ENCODE results near the gene MTCP1. TPM values are rescaled to one million over a fixed set of nuclear protein-coding genes. Genes with fewer than 3 reads are reported as not detected.

MTCP1 gene
- total and polyA plus RNA-seq, 2 of the 8 experiments (the other 6 are each of a cell fraction or from before 2014, with no cell fraction given), result 1.2 to 12.3 TPM

DNA sequence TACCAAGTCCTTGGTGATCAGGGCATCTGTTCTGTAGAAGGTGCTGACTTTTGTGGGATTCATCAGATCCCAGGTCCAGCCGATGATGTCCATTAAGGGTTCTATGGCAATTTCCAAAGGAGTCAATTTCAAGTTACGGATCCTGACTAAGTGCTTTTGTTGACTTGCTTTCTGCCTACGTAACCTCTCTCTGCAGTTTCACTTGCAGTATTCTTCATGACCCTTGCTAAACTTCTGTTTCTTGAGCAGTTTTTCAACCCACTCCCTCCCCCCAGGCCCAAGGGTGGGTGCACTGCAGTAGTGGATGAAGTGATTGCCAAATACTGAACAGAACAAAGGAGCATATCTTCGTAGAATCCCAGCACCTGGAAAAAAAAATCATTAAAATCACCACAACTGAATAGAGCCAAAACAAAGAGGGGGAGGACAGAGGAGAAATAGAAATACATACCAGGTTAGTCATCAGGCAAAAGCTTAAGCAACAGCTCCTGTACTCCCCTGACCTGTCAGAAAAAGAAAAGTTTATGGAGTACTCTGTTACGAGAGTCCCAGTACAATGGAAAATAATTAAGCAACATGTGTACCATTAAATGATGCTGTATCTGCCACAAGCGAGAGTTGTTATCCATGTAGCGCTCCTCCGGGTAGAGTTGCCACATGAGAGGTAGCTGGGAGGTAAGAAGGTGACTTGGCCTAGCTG, 5.8 kb downstream of the MTCP1 start:
- H3K56ac ChIP-seq (replicated peaks; ENCODE audit: insufficient read length, low read depth, low read length), result no peak overlapping the region
- H2BK5ac ChIP-seq (ENCODE audit: low read depth, low read length), result no peak overlapping the region
- H4K20me1 ChIP-seq (replicated peaks in 1 of 2; ENCODE audit: control insufficient read depth in 1 of 2, insufficient read depth in 2 of 2, low read length in 2 of 2), result no peaks in the 10 kb centered on the region
- peaks cover 0 to 7% of the 10 kb centered on the region in 2 experiments; a peak in 1 of 4 replicates for H3K79me2 ChIP-seq (ENCODE audit: control insufficient read depth in 1 of 2, insufficient read depth in 2 of 2, low read length in 2 of 2)
- no peak overlapping the region for H2AFZ ChIP-seq (ENCODE audit: low read length)
- H3K4ac ChIP-seq (replicated peaks; ENCODE audit: insufficient read length, low read depth, low read length), result no peak overlapping the region
- no peaks in the 10 kb centered on the region for H3K79me1 ChIP-seq (ENCODE audit: low read depth, low read length)
- H3K18ac ChIP-seq (ENCODE audit: extremely low read depth, low read length), result no peak overlapping the region
- no peak overlapping the region for H2BK120ac ChIP-seq (replicated peaks; ENCODE audit: low read depth, low read length)
- DNase-seq (ENCODE audit: low read depth in 1 of 2, low spot score in 2 of 2) (no peak), FAIRE-seq (no peak)
- H3K27me3 ChIP-seq (replicated peaks in 1 of 4; ENCODE audit: control insufficient read depth in 3 of 4, extremely low read depth in 1 of 4, insufficient read depth in 3 of 4, low read length in 3 of 4), result no peaks in the 10 kb centered on the region
- no peak overlapping the region for H3K14ac ChIP-seq (ENCODE audit: insufficient read length)
- no peaks in the 10 kb centered on the region for H3K9me3 ChIP-seq (ENCODE audit: insufficient read depth in 2 of 2, low read depth in 1 of 2, low read length in 1 of 2)
- WGBS, 2 experiments (ENCODE audit: extremely low coverage in 1 of 2, insufficient coverage in 1 of 2, insufficient read length in 1 of 2, insufficient replicate concordance in 2 of 2, low coverage in 1 of 2, low lambda C conversion rate in 2 of 2, missing lambda C conversion rate in 1 of 2), result 92% methylated on average over 8 of the region's 8 CpGs; no CpG with 5 or more reads in 1 of the 2 experiments
- H3K9ac ChIP-seq (replicated peaks in 1 of 4; ENCODE audit: extremely low read depth in 1 of 4, low read depth in 3 of 4, low read length in 3 of 4), result no peak overlapping the region
- no peak overlapping the region for H3K4me3 ChIP-seq (ENCODE audit: extremely low read depth in 1 of 4, insufficient read depth in 2 of 4, low read depth in 3 of 4, low read length in 4 of 4)
- H2BK20ac ChIP-seq (ENCODE audit: low read length), result no peak overlapping the region
- H3K23me2 ChIP-seq (ENCODE audit: low read depth, low read length), result 0 out of 2 replicates have a peak, but pooled peaks cover 2% of the 10 kb centered on the region
- TF ChIP-seq CHD1 (IDR thresholded peaks at IDR 0.05; ENCODE audit: low read depth, low read length) (no peak), BRCA1 (IDR thresholded peaks at IDR 0.05; ENCODE audit: low read depth, low read length) (no peak), SUZ12 (IDR thresholded peaks at IDR 0.05; ENCODE audit: low read length) (no peak), CREB1 (IDR thresholded peaks at IDR 0.05) (no peak), SIRT6 (IDR thresholded peaks at IDR 0.05; ENCODE audit: low read length) (no peak), KDM4A (IDR thresholded peaks at IDR 0.05; ENCODE audit: low read depth, low read length, severe bottlenecking) (no peak)
- TF ChIP-seq, protein P1, sequence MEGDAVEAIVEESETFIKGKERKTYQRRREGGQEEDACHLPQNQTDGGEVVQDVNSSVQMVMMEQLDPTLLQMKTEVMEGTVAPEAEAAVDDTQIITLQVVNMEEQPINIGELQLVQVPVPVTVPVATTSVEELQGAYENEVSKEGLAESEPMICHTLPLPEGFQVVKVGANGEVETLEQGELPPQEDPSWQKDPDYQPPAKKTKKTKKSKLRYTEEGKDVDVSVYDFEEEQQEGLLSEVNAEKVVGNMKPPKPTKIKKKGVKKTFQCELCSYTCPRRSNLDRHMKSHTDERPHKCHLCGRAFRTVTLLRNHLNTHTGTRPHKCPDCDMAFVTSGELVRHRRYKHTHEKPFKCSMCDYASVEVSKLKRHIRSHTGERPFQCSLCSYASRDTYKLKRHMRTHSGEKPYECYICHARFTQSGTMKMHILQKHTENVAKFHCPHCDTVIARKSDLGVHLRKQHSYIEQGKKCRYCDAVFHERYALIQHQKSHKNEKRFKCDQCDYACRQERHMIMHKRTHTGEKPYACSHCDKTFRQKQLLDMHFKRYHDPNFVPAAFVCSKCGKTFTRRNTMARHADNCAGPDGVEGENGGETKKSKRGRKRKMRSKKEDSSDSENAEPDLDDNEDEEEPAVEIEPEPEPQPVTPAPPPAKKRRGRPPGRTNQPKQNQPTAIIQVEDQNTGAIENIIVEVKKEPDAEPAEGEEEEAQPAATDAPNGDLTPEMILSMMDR (IDR thresholded peaks at IDR 0.05; ENCODE audit: control extremely low read depth in 1 of 3, insufficient read depth in 1 of 3, low read depth in 1 of 3, low read length in 3 of 3), result no peak
- CTCF ChIA-PET (ENCODE audit: partially characterized antibody), result interaction anchor here (0.5 to 1.7 kb wide), 4 partner anchors 8 to 113 kb away, joined by 3 to 5 read pairs (median 4); no protein-coding TSS in a partner anchor
- H2BK15ac ChIP-seq (ENCODE audit: low read length), result no peak overlapping the region
- no peak overlapping the region for H3K23ac ChIP-seq (ENCODE audit: insufficient read length)
- H4K5ac ChIP-seq (ENCODE audit: insufficient read length, low read depth, low read length), result no peak overlapping the region
- no peak overlapping the region for H3K27ac ChIP-seq (ENCODE audit: low read depth, low read length)
- POLR2A ChIA-PET (ENCODE audit: partially characterized antibody), result no interaction called here
- H3K36me3 ChIP-seq (ENCODE audit: control insufficient read depth in 2 of 4, insufficient read depth in 4 of 4, low read length in 3 of 4), result peaks cover 0 to 7% (median 0%) of the 10 kb centered on the region in 4 experiments; a peak in 3 of 8 replicates
- no peak overlapping the region for H3K4me2 ChIP-seq (ENCODE audit: insufficient read depth in 1 of 2, low read depth in 2 of 2, low read length in 2 of 2)
- H2AK5ac ChIP-seq (ENCODE audit: low read depth, low read length), result no peak overlapping the region
- H4K91ac ChIP-seq (replicated peaks; ENCODE audit: insufficient read length, low read length), result no peak overlapping the region
- no peak overlapping the region for H2BK12ac ChIP-seq (ENCODE audit: low read depth, low read length)
- no peaks in the 10 kb centered on the region for H3K4me1 ChIP-seq (replicated peaks in 1 of 4; ENCODE audit: control insufficient read depth in 3 of 4, insufficient read depth in 4 of 4, low read length in 3 of 4)
- no peak overlapping the region for H4K8ac ChIP-seq (ENCODE audit: extremely low read depth, insufficient read depth, low read length)
